ENCODE data around the gene PHYKPL. TPM values are rescaled to one million over a fixed set of nuclear protein-coding genes. Genes with fewer than 3 reads are reported as not detected.
A peak's percentile ranks its signal among the peaks of the same experiment; 100 is the strongest.
"Not testable (repeated sequence)": the region's sequence is repeated elsewhere in the genome, so short reads cannot be mapped to it uniquely, and the experiment has no call there.

PHYKPL gene
- total RNA-seq, 2 donors from 2014 or later: 133 to 191 TPM

DNA sequence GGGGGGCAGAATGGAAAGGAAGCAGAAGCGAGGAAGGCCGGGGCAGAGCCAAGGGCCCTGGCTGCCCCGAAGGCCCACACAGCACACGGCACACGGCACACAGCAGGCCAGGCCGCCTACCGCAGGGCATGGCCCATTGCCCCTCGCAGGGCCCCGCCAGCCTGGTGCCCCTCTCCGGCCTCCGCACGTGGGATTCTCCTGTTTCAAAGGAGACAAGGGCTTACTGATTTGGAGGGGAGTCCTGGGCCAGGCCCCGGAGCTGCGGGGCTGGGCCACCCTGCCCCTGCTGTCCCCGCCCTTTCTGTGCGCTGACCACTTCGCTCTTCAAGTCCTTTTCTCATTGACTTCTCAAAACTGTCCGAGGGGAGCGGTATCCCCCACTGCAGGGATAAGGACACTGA, 7.7 kb upstream of the PHYKPL start:
- peak overlapping the region; percentile 96 to 97 for H3K27ac Mint-ChIP-seq
- DNase-seq (ENCODE audit: low spot score) (no peak), ATAC-seq (no peak)
- H3K4me3 Mint-ChIP-seq: peak overlapping the region; percentile 82
- peaks cover 41 to 42% of the 10 kb centered on the region in 2 donors for H3K4me1 Mint-ChIP-seq (ENCODE audit: low read depth in 2 of 2)
- H3K27me3 Mint-ChIP-seq: no peaks in the 10 kb centered on the region
- no peaks in the 10 kb centered on the region for H3K36me3 Mint-ChIP-seq
- no peaks in the 10 kb centered on the region for H3K9me3 Mint-ChIP-seq

GRCh38 chr5:178239626-178240301, 7.2 kb upstream of the PHYKPL start:
- H3K36me3 Mint-ChIP-seq, H3K9me3 Mint-ChIP-seq, H3K27me3 Mint-ChIP-seq: not testable (repeated sequence)
- DNase-seq (ENCODE audit: low spot score): peak; percentile 71
- Mint-ChIP-seq H3K27ac (peak overlapping the region; percentile 96 to 97), H3K4me3 (peak overlapping the region; percentile 51), H3K4me1 (ENCODE audit: low read depth in 2 of 2) (peaks cover 47 to 48% of the 10 kb centered on the region in 2 donors)
- ATAC-seq: peak; percentile 5 to 46

DNA sequence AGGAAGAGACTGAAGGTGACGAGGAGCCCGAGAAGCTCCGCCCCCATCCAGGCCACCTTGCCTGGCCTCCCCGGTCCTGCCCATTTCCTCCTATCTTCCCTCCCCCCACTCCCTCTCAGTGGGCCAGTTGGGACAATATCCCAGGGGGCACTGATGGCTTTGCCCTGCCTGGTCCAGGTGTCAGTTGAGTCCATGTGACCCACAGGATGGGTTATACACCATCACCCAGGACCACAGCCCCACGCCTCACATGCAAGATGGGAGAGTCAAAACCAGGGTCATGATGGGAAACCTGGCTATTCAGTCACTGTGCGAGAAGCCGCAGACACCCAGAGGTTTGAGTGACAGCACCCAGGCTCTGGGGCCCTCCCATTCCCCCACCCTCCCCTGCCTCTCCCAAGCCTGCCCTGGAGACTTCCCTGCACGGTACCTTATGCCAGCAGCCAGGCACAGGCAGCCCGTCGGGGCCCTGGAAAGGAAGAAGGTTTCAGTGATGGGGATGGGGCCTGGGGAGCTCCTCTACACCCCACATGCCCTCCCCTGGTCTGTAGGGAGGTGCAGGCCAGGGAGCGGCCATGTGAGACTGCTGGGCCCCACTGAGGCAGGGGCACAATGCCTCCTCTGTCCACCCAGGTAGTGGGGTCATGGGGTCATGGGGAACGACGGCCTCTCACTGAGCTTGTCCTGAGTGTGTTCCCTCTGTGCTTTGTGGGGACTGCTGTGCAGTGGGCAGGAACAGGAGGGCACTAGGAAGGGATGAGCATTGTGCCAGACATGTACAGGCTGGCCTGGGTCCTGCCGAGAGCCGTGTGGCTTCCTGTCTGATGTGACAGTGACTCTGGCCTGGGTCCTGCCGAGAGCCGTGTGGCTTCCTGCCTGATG, 6.3 kb upstream of the PHYKPL start:
- H3K27me3 Mint-ChIP-seq: no peaks in the 10 kb centered on the region
- H3K27ac Mint-ChIP-seq: peak overlapping the region; percentile 96 to 97
- H3K9me3 Mint-ChIP-seq: no peaks in the 10 kb centered on the region
- ATAC-seq (peak; percentile 81 to 82), DNase-seq (ENCODE audit: low spot score) (peak; percentile 77)
- no peaks in the 10 kb centered on the region for H3K36me3 Mint-ChIP-seq
- peak overlapping the region; percentile 71 for H3K4me3 Mint-ChIP-seq
- H3K4me1 Mint-ChIP-seq (ENCODE audit: low read depth in 2 of 2): peaks cover 48% of the 10 kb centered on the region in 2 donors

- Mint-ChIP-seq H3K4me3 (peak overlapping the region; percentile 71), H3K27ac (peak overlapping the region; percentile 96 to 97), H3K36me3 (no peaks in the 10 kb centered on the region), H3K27me3 (no peaks in the 10 kb centered on the region), H3K4me1 (ENCODE audit: low read depth in 2 of 2) (peaks cover 48% of the 10 kb centered on the region in 2 donors), H3K9me3 (no peaks in the 10 kb centered on the region)
- ATAC-seq (no peak), DNase-seq (ENCODE audit: low spot score) (no peak)
These were observed 5.7 kb upstream of the PHYKPL start for GRCh38 chr5:178238313-178238635.

GRCh38 chr5:178237431-178238312, 5.1 kb upstream of the PHYKPL start:
- no peak for DNase-seq (ENCODE audit: low spot score)
- H3K4me3 Mint-ChIP-seq: peak overlapping the region; percentile 71

DNA sequence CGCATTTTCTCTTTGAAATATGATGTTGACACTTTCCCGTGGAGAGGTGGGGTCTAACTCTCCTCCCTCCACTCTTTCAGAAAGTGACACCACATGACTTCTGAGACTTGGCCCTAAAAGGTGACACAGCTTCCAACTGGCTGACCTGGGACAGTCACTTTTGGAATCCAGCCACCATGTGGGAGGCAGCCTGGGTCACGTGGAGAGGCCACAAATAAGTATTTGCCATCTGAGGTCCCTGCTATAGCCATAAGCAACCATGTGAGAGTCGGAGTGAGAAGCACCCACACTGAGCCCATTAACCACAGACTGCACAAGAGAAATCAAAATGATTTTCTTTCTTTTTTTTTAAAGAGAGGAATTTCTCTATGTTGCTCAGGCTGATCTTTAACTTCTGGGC, 4.1 kb upstream of the PHYKPL start:
- ATAC-seq (no peak), DNase-seq (ENCODE audit: low spot score) (no peak)
- Mint-ChIP-seq H3K27ac (peak overlapping the region; percentile 96 to 97), H3K4me1 (ENCODE audit: low read depth in 2 of 2) (peaks cover 41 to 49% of the 10 kb centered on the region in 2 donors), H3K27me3 (no peaks in the 10 kb centered on the region), H3K4me3 (peak overlapping the region; percentile 71), H3K9me3 (no peaks in the 10 kb centered on the region), H3K36me3 (no peaks in the 10 kb centered on the region)

More at GRCh38 chr5:178237431-178238312, 5.1 kb upstream of the PHYKPL start:
- Mint-ChIP-seq H3K27me3 (no peaks in the 10 kb centered on the region), H3K27ac (peak overlapping the region; percentile 96 to 97), H3K36me3 (no peaks in the 10 kb centered on the region), H3K4me1 (ENCODE audit: low read depth in 2 of 2) (peaks cover 48 to 51% of the 10 kb centered on the region in 2 donors), H3K9me3 (no peaks in the 10 kb centered on the region)
- no peak for ATAC-seq

- Mint-ChIP-seq H3K27ac (peak overlapping the region; percentile 96 to 97), H3K36me3 (no peaks in the 10 kb centered on the region), H3K4me3 (peak overlapping the region; percentile 71), H3K27me3 (no peaks in the 10 kb centered on the region), H3K9me3 (no peaks in the 10 kb centered on the region), H3K4me1 (ENCODE audit: low read depth in 2 of 2) (peaks cover 44 to 53% of the 10 kb centered on the region in 2 donors)
- no peak for ATAC-seq
- no peak for DNase-seq (ENCODE audit: low spot score)
These were observed 3.5 kb upstream of the PHYKPL start for GRCh38 chr5:178236126-178236525.

- H3K4me3 Mint-ChIP-seq: peak overlapping the region; percentile 71
- H3K4me1 Mint-ChIP-seq (ENCODE audit: low read depth in 2 of 2): peaks cover 45 to 53% of the 10 kb centered on the region in 2 donors
- peak overlapping the region; percentile 78 to 97 for H3K27ac Mint-ChIP-seq
- H3K9me3 Mint-ChIP-seq: no peaks in the 10 kb centered on the region
- no peak for ATAC-seq
- no peaks in the 10 kb centered on the region for H3K27me3 Mint-ChIP-seq
- H3K36me3 Mint-ChIP-seq: no peaks in the 10 kb centered on the region
- no peak for DNase-seq (ENCODE audit: low spot score)
These were observed 3.0 kb upstream of the PHYKPL start for GRCh38 chr5:178235588-178235974.

DNA sequence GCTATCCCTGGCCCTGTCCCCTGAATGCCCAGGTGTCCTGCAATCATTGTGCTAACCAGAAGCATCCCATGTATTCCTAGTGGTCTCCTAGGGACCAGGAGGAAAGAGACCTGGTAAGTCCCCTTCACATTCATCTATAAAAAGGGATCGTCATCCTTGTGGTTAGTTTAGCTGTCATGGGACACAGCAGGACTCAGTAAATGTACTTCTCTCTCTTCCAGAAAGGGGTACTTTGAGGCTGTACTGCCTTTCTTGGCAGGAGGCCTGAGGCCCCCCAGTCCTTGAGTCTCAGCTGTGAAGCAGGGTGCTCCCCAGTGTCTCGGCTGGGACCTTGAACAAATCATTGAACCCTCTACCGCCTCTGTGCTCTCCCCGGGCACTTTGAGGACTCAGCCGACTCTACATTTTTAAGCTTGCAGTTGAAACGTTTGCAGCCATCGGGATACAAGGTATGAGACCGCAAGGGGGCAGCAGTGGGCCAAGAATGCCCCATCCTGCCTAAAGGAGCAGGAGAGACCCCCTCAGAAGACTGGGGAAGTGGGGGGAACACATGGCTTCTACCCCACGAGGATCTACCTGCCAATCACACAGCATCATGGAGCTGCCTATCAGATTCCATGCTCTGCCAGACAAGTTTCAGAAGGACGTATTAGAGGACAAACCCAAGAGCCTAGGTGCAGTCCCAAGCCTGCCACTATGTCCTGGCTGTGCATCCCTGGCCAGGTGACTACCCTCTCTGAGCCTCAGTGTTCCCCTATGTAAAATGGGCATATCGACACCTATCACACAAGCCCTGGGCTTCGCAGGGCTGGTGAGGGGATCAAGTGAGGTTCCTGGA, 2.4 kb upstream of the PHYKPL start:
- peaks cover 48 to 51% of the 10 kb centered on the region in 2 donors for H3K4me1 Mint-ChIP-seq (ENCODE audit: low read depth in 2 of 2)
- H3K27me3 Mint-ChIP-seq: no peaks in the 10 kb centered on the region
- H3K27ac Mint-ChIP-seq: peak overlapping the region; percentile 78 to 97
- peak; percentile 83 for DNase-seq (ENCODE audit: low spot score)
- no peaks in the 10 kb centered on the region for H3K9me3 Mint-ChIP-seq
- H3K4me3 Mint-ChIP-seq: peak overlapping the region; percentile 71
- H3K36me3 Mint-ChIP-seq: no peaks in the 10 kb centered on the region
- ATAC-seq: no peak

- H3K4me1 Mint-ChIP-seq (ENCODE audit: low read depth in 2 of 2): peaks cover 53 to 56% of the 10 kb centered on the region in 2 donors
- H3K36me3 Mint-ChIP-seq: peaks cover 5% of the 10 kb centered on the region
- H3K27me3 Mint-ChIP-seq: no peaks in the 10 kb centered on the region
- H3K4me3 Mint-ChIP-seq: no peak overlapping the region
- peak overlapping the region; percentile 78 to 97 for H3K27ac Mint-ChIP-seq
- no peak for ATAC-seq
- no peaks in the 10 kb centered on the region for H3K9me3 Mint-ChIP-seq
- no peak for DNase-seq (ENCODE audit: low spot score)
These were observed 1.6 kb upstream of the PHYKPL start for GRCh38 chr5:178234121-178234749.

- H3K36me3 Mint-ChIP-seq: peaks cover 7% of the 10 kb centered on the region
- peak overlapping the region; percentile 66 for H3K4me3 Mint-ChIP-seq
- DNase-seq (ENCODE audit: low spot score) (no peak), ATAC-seq (no peak)
- peak overlapping the region; percentile 62 to 72 for H3K27ac Mint-ChIP-seq
- H3K27me3 Mint-ChIP-seq: no peaks in the 10 kb centered on the region
- peaks cover 54 to 56% of the 10 kb centered on the region in 2 donors for H3K4me1 Mint-ChIP-seq (ENCODE audit: low read depth in 2 of 2)
- H3K9me3 Mint-ChIP-seq: no peaks in the 10 kb centered on the region
These were observed 373 bp upstream of the PHYKPL start for GRCh38 chr5:178232920-178233429.

DNA sequence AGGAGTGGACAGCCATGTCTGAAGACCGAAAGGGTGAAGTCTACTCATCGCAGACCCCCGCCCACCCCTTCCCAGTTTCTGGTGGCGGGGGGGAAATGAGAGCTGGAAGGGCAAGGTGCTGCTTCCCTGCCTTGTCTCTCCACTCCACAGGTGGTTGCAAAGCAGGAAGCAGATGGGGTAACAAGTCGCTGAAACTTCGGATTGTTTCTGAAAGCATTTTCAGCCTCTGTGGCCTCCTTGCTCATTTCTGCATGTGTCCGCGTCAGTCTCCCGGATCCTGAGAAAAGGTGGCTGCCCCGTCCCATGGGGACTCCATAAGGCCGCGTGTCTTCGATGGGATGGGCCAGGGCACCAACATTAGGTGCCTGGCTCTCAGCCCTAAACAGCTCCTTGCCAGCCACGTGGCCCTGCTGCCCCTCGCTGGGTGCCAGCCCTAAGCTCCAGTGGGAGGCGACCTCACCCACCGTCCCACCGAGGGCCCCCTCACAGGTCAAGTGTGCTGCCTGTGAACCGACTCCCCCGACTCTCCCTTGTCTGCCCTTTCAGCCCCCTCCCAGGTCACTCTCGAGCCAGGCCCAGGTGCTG, 971 bp downstream of the PHYKPL start:
- peak overlapping the region; percentile 68 to 84 for H3K27ac Mint-ChIP-seq
- H3K27me3 Mint-ChIP-seq: no peaks in the 10 kb centered on the region
- peaks cover 18% of the 10 kb centered on the region for H3K36me3 Mint-ChIP-seq
- peaks cover 56 to 59% of the 10 kb centered on the region in 2 donors for H3K4me1 Mint-ChIP-seq (ENCODE audit: low read depth in 2 of 2)
- DNase-seq (ENCODE audit: low spot score): no peak
- peak; percentile 1 for ATAC-seq
- H3K9me3 Mint-ChIP-seq: no peaks in the 10 kb centered on the region
- peak overlapping the region; percentile 90 for H3K4me3 Mint-ChIP-seq
